Upper lobe of left lung (tissue), 4 donors: Measurements from ENCODE around the gene SLC38A5.

Experiments used
- POLR2A ChIP-seq, 4 donors: fragments of 450-650 bp; IDR thresholded peaks; one replicate each; pipeline ENCODE4 v1.5.1; 2016 to 2017; ENCODE audit warnings: antibody characterized with exemption in 4 of 4, mild to moderate bottlenecking in 2 of 4
- TF ChIP-seq, protein P1 (sequence below), 6 experiments: fragments of 450-650 bp in 4 of 6; fragments of 200-600 bp in 2 of 6; sonication (generic) in 2 of 6; IDR thresholded peaks; one replicate each; pipeline ENCODE4 v1.5.1; 2016 to 2019; ENCODE audit warnings: antibody characterized with exemption in 6 of 6

GRCh38 chrX:48477960-48478755, 8.1 kb upstream of the SLC38A5 start:
- TF ChIP-seq, protein P1, sequence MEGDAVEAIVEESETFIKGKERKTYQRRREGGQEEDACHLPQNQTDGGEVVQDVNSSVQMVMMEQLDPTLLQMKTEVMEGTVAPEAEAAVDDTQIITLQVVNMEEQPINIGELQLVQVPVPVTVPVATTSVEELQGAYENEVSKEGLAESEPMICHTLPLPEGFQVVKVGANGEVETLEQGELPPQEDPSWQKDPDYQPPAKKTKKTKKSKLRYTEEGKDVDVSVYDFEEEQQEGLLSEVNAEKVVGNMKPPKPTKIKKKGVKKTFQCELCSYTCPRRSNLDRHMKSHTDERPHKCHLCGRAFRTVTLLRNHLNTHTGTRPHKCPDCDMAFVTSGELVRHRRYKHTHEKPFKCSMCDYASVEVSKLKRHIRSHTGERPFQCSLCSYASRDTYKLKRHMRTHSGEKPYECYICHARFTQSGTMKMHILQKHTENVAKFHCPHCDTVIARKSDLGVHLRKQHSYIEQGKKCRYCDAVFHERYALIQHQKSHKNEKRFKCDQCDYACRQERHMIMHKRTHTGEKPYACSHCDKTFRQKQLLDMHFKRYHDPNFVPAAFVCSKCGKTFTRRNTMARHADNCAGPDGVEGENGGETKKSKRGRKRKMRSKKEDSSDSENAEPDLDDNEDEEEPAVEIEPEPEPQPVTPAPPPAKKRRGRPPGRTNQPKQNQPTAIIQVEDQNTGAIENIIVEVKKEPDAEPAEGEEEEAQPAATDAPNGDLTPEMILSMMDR (IDR thresholded peaks at IDR 0.05), result no peak
- TF ChIP-seq POLR2A (IDR thresholded peaks at IDR 0.05), result no peak
